ENCODE data around the gene TRIM36. TPM values are rescaled to one million over a fixed set of nuclear protein-coding genes. Genes with fewer than 3 reads are reported as not detected.

TRIM36 gene
- polyA plus RNA-seq, 1 donor (not counting 4 experiments of a cell fraction or from before 2014, with no cell fraction given): 2.4 TPM

GRCh38 chr5:115160975-115161475 lies 8.7 kb downstream of the TRIM36 start:
- dilution Hi-C loops (cut with MboI; ENCODE audit: extremely low pct_ligation_motif_present, low sequenced_read_pairs): no loop called here
- Histone ChIP-seq H3K79me2 (ENCODE audit: control insufficient read depth, insufficient read depth, low read length) (no peaks in the 10 kb centered on the region), H3K9me3 (ENCODE audit: control insufficient read depth, low read depth, low read length) (peaks cover 2% of the 10 kb centered on the region), H3K27ac (ENCODE audit: control insufficient read depth, insufficient read depth, low read length) (no peak overlapping the region), H2AFZ (ENCODE audit: control insufficient read depth, low read length) (no peak overlapping the region), H3K9ac (ENCODE audit: control insufficient read depth, extremely low read depth, insufficient read depth, low read length) (no peak overlapping the region), H3K4me3 (ENCODE audit: control insufficient read depth in 2 of 3, extremely low read depth in 1 of 3, insufficient read depth in 2 of 3, low read depth in 1 of 3, low read length in 3 of 3) (no peak overlapping the region), H3K36me3 (ENCODE audit: control insufficient read depth in 2 of 2, extremely low read depth in 1 of 2, insufficient read depth in 2 of 2, low read length in 2 of 2) (no peaks in the 10 kb centered on the region), H3K4me2 (ENCODE audit: control insufficient read depth, extremely low read depth, insufficient read depth, low read depth, low read length) (no peak overlapping the region), H3K9me1 (ENCODE audit: control insufficient read depth, extremely low read depth, insufficient read depth, low read length) (no peaks in the 10 kb centered on the region), H3K27me3 (ENCODE audit: control insufficient read depth, extremely low read depth, insufficient read depth, low read length) (no peaks in the 10 kb centered on the region), H3K4me1 (ENCODE audit: control insufficient read depth, extremely low read depth, insufficient read depth, low read length) (no peaks in the 10 kb centered on the region), H4K20me1 (ENCODE audit: control insufficient read depth, extremely low read depth, insufficient read depth, low read length) (no peaks in the 10 kb centered on the region)
- no peak for DNase-seq (ENCODE audit: low read depth, low spot score)
- TF ChIP-seq CTCF (optimal IDR thresholded peaks at IDR 0.05 in 1 of 3, IDR thresholded peaks at IDR 0.05 in 1 of 3, conservative IDR thresholded peaks at IDR 0.05 in 1 of 3; ENCODE audit: extremely low read depth in 1 of 3, insufficient read depth in 2 of 3, low read length in 3 of 3) (no peak), EZH2 (IDR thresholded peaks at IDR 0.05; ENCODE audit: low read length) (no peak)
- no peak for FAIRE-seq

DNA sequence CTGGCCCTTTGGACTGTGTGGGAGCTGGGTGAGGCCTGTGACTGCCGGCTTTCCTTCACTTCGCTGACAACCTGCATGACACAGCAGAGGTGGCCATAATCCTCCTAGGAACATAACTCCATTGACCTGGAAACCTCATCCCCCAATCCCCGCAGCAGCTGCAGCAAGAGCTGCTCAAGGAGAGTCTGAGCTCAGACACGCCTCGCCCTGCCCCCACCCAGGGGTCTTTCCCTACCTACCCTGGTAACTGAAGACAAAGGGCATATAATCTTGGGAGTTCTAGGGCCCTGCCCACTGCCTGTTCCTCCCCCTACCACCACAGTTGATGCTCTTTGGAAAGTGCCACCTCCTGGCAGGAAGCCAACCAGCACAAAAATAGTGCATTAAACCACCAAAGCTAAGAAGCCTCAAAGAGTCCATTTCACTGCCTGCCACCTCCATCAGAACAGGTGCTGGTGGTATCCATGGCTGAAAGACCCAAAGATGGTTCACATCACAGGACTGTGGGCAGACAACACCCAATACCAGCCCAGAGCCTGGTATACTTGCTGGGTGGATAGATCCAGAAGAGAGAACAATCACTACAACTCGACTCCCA lies 18.4 kb downstream of the TRIM36 start:
- Histone ChIP-seq H3K9me3 (ENCODE audit: control insufficient read depth, low read depth, low read length) (no peaks in the 10 kb centered on the region), H3K27me3 (ENCODE audit: control insufficient read depth, extremely low read depth, insufficient read depth, low read length) (no peaks in the 10 kb centered on the region), H3K9me1 (ENCODE audit: control insufficient read depth, extremely low read depth, insufficient read depth, low read length) (no peaks in the 10 kb centered on the region), H2AFZ (ENCODE audit: control insufficient read depth, low read length) (no peak overlapping the region), H4K20me1 (ENCODE audit: control insufficient read depth, extremely low read depth, insufficient read depth, low read length) (no peaks in the 10 kb centered on the region), H3K4me1 (ENCODE audit: control insufficient read depth, extremely low read depth, insufficient read depth, low read length) (no peaks in the 10 kb centered on the region), H3K36me3 (ENCODE audit: control insufficient read depth in 2 of 2, extremely low read depth in 1 of 2, insufficient read depth in 2 of 2, low read length in 2 of 2) (no peaks in the 10 kb centered on the region), H3K9ac (ENCODE audit: control insufficient read depth, extremely low read depth, insufficient read depth, low read length) (no peak overlapping the region), H3K27ac (ENCODE audit: control insufficient read depth, insufficient read depth, low read length) (no peak overlapping the region), H3K4me3 (ENCODE audit: control insufficient read depth in 2 of 3, extremely low read depth in 1 of 3, insufficient read depth in 2 of 3, low read depth in 1 of 3, low read length in 3 of 3) (no peak overlapping the region), H3K4me2 (ENCODE audit: control insufficient read depth, extremely low read depth, insufficient read depth, low read depth, low read length) (no peak overlapping the region), H3K79me2 (ENCODE audit: control insufficient read depth, insufficient read depth, low read length) (no peaks in the 10 kb centered on the region)
- DNase-seq (ENCODE audit: low read depth, low spot score): no peak
- dilution Hi-C loops (cut with MboI; ENCODE audit: extremely low pct_ligation_motif_present, low sequenced_read_pairs): no loop called here
- no peak for FAIRE-seq
- no peak for TF ChIP-seq EZH2 (IDR thresholded peaks at IDR 0.05; ENCODE audit: low read length)
- TF ChIP-seq CTCF (optimal IDR thresholded peaks at IDR 0.05 in 1 of 3, IDR thresholded peaks at IDR 0.05 in 1 of 3, conservative IDR thresholded peaks at IDR 0.05 in 1 of 3; ENCODE audit: extremely low read depth in 1 of 3, insufficient read depth in 2 of 3, low read length in 3 of 3): no peak
